ENCODE results near the gene PICK1. TPM values are rescaled to one million over a fixed set of nuclear protein-coding genes. Genes with fewer than 3 reads are reported as not detected.

The PICK1 gene
- total and polyA plus RNA-seq, 2 of the 8 experiments (the other 6 are each of a cell fraction or from before 2014, with no cell fraction given), result 20.4 to 22.9 TPM

- Histone ChIP-seq H3K18ac (ENCODE audit: extremely low read depth, low read length) (no peak overlapping the region), H2BK20ac (ENCODE audit: low read length) (no peak overlapping the region), H3K56ac (replicated peaks; ENCODE audit: insufficient read length, low read depth, low read length) (no peak overlapping the region), H3K79me1 (ENCODE audit: low read depth, low read length) (no peaks in the 10 kb centered on the region; the same call in 1 of the 2 replicates), H2AFZ (ENCODE audit: low read length) (no peak overlapping the region), H2AK5ac (ENCODE audit: low read depth, low read length) (no peak overlapping the region), H3K36me3 (ENCODE audit: control insufficient read depth in 2 of 4, insufficient read depth in 4 of 4, low read length in 3 of 4) (no peaks in the 10 kb centered on the region), H2BK120ac (replicated peaks; ENCODE audit: low read depth, low read length) (no peak overlapping the region), H2BK5ac (ENCODE audit: low read depth, low read length) (no peak overlapping the region), H3K9me3 (ENCODE audit: insufficient read depth in 2 of 2, low read depth in 1 of 2, low read length in 1 of 2) (no peaks in the 10 kb centered on the region), H4K8ac (ENCODE audit: extremely low read depth, insufficient read depth, low read length) (peak overlapping the region; percentile 35; the same call in 1 of the 2 replicates), H3K4me1 (replicated peaks in 1 of 4; ENCODE audit: control insufficient read depth in 3 of 4, insufficient read depth in 4 of 4, low read length in 3 of 4) (peaks cover 0 to 3% (median 0%) of the 10 kb centered on the region in 4 experiments; a peak in 4 of 7 replicates), H3K23ac (ENCODE audit: insufficient read length) (no peak overlapping the region), H3K14ac (ENCODE audit: insufficient read length) (no peak overlapping the region), H3K4me2 (ENCODE audit: insufficient read depth in 1 of 2, low read depth in 2 of 2, low read length in 2 of 2) (no peak overlapping the region), H4K91ac (replicated peaks; ENCODE audit: insufficient read length, low read length) (no peak overlapping the region), H3K23me2 (ENCODE audit: low read depth, low read length) (no peaks in the 10 kb centered on the region), H2BK15ac (ENCODE audit: low read length) (no peak overlapping the region), H3K27ac (ENCODE audit: low read depth, low read length) (no peak overlapping the region), H3K4ac (replicated peaks; ENCODE audit: insufficient read length, low read depth, low read length) (no peak overlapping the region), H3K79me2 (ENCODE audit: control insufficient read depth in 1 of 2, insufficient read depth in 2 of 2, low read length in 2 of 2) (no peaks in the 10 kb centered on the region), H3K9ac (replicated peaks in 1 of 4; ENCODE audit: extremely low read depth in 1 of 4, low read depth in 3 of 4, low read length in 3 of 4) (no peak overlapping the region), H4K20me1 (replicated peaks in 1 of 2; ENCODE audit: control insufficient read depth in 1 of 2, insufficient read depth in 2 of 2, low read length in 2 of 2) (peaks cover 0 to 3% of the 10 kb centered on the region in 2 experiments), H4K5ac (ENCODE audit: insufficient read length, low read depth, low read length) (no peak overlapping the region), H2BK12ac (ENCODE audit: low read depth, low read length) (peak overlapping the region; percentile 1; the same call in 1 of the 2 replicates), H3K4me3 (ENCODE audit: extremely low read depth in 1 of 4, insufficient read depth in 2 of 4, low read depth in 3 of 4, low read length in 4 of 4) (no peak overlapping the region), H3K27me3 (replicated peaks in 1 of 4; ENCODE audit: control insufficient read depth in 3 of 4, extremely low read depth in 1 of 4, insufficient read depth in 3 of 4, low read length in 3 of 4) (no peaks in the 10 kb centered on the region)
- ChIA-PET POLR2A (ENCODE audit: partially characterized antibody) (interaction anchor here (0.7 to 1.4 kb wide), 3 partner anchors 10 to 190 kb away, joined by 3 read pairs; no protein-coding TSS in a partner anchor), CTCF (ENCODE audit: partially characterized antibody) (interaction anchor here (0.6 to 8.4 kb wide), 22 partner anchors 10 to 216 kb away, joined by 3 to 93 read pairs (median 4); partner anchors contain the start of gene BAIAP2L2)
- peak; percentile 33; the same call in 1 of the 2 replicates for TF ChIP-seq GABPA (IDR thresholded peaks at IDR 0.05; ENCODE audit: borderline replicate concordance, insufficient read depth, low read length)
- no peak for TF ChIP-seq HDAC2 (IDR thresholded peaks at IDR 0.05; ENCODE audit: borderline replicate concordance in 1 of 2, low read depth in 2 of 2, low read length in 2 of 2)
- peak; percentile 17 to 44; a peak in 1 of 4 replicates for TF ChIP-seq RAD21 (IDR thresholded peaks at IDR 0.05 in 1 of 2, conservative IDR thresholded peaks at IDR 0.05 in 1 of 2; ENCODE audit: low read depth in 2 of 2, low read length in 2 of 2)
- TF ChIP-seq CTCF (IDR thresholded peaks at IDR 0.05; ENCODE audit: control extremely low read depth in 1 of 3, insufficient read depth in 1 of 3, low read depth in 1 of 3, low read length in 3 of 3), result peak; percentile 44 to 68 (median 59)
- TF ChIP-seq BACH1 (IDR thresholded peaks at IDR 0.05; ENCODE audit: low read length), result no peak
- TF ChIP-seq, protein P1, sequence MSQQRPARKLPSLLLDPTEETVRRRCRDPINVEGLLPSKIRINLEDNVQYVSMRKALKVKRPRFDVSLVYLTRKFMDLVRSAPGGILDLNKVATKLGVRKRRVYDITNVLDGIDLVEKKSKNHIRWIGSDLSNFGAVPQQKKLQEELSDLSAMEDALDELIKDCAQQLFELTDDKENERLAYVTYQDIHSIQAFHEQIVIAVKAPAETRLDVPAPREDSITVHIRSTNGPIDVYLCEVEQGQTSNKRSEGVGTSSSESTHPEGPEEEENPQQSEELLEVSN (IDR thresholded peaks at IDR 0.05), result peak; percentile 40; the same call in 1 of the 2 replicates
- WGBS, 2 experiments (ENCODE audit: extremely low coverage in 1 of 2, insufficient coverage in 1 of 2, insufficient read length in 1 of 2, insufficient replicate concordance in 2 of 2, low coverage in 1 of 2, low lambda C conversion rate in 2 of 2, missing lambda C conversion rate in 1 of 2), result 88% methylated on average over 21 of the region's 21 CpGs; no CpG with 5 or more reads in 1 of the 2 experiments
- FAIRE-seq (no peak), DNase-seq (ENCODE audit: low read depth in 1 of 2, low spot score in 2 of 2) (no peak)
Observed at GRCh38 chr22:38124236-38124974, 67.2 kb downstream of the PICK1 start.
